NCI-H510A (cell line): Measurements from ENCODE around the gene GNAS-AS1.
"Not testable (repeated sequence)": the region's sequence is repeated elsewhere in the genome, so short reads cannot be mapped to it uniquely, and the experiment has no call there.

Experiments used
- DNase-seq: peaks from one replicate; lab custom pipeline; 2025; lab: John Stamatoyannopoulos, UW

The GNAS-AS1 gene

DNA sequence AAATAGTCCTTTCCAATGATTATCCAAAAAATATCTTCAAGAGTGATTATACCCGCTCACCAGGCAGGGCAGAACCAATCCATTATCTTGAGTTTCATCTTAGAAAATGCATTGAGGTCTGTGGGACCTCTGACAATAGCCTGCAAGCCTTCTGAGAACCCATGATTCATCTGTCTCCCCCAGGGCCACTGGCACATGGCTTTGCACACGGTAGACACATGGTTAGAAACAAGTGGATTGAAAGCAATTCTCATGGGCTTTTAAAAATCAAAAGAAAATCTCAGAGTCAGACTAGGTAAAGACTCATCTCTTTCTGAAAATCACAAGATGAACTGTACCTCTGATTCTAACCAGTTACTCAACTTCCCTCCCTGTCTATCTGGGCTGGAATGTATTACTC, 15.5 kb downstream of the GNAS-AS1 start:
- no peak for DNase-seq

DNA sequence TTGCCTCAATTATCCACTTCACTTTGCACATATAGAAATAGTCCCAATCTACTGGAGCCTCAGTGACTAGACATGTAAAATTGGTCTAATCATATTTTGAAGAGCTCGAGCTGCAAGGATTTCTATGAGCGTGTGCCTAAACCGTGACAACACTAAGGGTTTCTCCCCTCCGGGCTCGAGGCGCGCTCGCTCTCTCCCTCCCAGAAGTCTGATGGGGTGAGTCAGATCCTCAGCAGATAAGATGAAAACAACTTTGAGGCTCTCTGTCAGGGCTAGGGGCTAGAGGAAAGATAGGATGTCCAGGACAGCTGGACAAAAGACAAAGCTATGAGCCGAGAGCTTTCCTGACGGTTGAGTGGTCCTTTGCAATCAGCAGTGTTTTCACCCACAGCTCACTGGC, 16.8 kb downstream of the GNAS-AS1 start:
- DNase-seq = no peak

DNA sequence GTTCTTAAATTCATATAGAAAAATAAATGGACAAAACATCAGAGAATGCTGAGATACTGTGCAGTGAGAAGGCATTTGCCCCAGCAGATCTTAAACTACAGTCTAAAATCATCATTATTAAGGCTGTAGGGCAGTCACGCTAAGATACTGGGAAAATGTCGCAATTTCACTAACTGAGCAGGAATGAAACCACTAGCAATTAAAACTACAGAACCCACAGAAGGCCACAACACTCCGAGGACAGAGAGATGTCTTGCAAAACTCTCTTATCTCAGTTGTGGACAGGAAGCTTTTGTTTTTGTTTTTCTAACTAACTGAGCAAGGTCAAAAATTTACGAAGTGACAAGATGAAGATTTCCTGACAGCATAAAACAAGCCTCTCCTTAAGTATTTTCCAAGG, 18.2 kb downstream of the GNAS-AS1 start:
- DNase-seq = no peak

DNA sequence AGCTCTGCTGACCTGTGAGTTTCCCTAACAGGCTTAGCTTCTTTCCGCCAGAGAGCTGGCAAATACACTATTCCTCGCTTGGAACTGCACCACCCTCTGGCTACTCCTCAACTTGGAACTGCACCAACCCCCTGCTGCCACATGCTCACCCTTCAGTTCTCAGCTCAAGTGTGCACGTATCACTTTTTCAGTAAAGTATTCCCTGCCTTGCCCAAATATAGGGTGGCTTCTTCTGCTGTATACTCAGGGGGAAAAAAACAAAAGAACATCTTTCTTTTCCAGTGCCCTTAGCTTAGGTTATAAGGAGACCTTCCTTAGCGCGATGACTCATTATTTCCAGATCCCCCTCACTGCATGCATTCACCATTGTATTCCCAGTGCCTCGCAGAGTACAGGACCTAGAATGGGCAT, 21.2 kb downstream of the GNAS-AS1 start:
- no peak for DNase-seq

DNA sequence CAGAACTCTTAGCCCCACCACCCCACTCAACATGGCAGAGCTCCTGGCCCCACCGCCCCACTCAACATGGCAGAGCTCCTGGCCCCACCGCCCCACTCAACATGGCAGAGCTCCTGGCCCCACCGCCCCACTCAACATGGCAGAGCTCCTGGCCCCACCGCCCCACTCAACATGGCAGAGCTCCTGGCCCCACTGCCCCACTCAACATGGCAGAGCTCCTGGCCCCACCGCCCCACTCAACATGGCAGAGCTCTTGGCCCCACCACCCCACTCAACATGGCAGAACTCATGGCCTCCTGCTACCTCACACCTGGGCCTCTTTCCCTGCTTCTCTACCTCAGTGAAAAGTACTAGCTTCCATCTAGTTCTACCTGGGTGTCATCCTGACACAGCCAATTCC, 21.9 kb downstream of the GNAS-AS1 start:
- not testable (repeated sequence) for DNase-seq

DNA sequence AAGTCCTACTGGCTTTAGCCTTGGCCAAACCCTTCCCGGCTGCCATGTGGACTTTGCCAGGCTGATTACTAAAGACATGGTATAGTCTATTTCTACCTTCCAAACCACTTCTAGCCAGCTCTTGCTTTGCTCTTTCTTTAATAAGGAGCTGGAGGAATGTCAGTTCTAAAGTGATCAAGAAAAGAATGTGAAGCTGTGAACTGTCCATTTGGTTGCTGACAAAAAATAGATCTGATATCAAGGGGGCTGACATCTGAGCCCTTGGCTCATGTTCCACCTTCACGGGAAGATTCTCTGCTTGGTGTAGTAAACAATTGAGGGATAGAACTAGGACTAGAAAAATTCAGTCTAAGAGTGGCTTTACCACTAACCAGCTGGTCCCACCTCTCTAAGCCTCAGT, 22.6 kb downstream of the GNAS-AS1 start:
- DNase-seq = no peak

DNA sequence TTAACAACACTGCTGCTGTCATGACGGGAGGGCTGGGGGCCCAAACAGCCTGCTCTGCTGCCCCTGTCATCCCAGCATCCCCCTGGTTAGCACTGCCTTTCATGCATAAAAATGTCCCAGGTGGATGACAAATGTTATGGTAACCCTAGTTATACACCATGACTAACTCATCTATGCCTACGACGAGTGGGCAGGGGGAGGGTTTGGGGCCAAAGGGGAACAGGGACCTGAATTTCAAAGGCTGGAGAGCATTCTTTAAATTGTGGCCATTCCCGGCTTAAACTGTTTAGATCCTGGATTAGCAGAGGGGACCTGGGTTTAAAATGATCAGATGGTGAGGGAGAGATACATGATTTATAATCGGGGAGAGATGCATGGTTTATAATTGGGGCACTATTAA, 24.4 kb downstream of the GNAS-AS1 start:
- DNase-seq = no peak

DNA sequence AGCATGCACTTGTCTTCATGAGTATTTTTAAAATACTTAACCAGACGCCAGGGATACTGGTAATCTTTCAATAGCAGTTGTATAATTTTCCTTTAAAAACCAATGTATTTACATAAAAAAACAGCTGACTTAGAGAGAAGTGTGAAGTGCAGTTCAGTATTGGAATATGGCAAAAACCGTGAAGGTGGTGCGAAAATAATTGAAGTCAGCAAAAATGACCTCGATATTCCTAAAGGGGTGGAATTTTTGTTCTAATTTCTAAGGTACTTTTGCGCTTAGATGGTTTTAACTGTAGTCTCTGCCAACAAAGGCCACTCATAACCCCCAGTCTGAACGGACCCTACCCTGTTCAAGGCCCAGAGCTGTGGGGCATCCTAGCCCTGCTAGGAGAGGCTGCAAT, 25.3 kb downstream of the GNAS-AS1 start:
- DNase-seq = no peak

DNA sequence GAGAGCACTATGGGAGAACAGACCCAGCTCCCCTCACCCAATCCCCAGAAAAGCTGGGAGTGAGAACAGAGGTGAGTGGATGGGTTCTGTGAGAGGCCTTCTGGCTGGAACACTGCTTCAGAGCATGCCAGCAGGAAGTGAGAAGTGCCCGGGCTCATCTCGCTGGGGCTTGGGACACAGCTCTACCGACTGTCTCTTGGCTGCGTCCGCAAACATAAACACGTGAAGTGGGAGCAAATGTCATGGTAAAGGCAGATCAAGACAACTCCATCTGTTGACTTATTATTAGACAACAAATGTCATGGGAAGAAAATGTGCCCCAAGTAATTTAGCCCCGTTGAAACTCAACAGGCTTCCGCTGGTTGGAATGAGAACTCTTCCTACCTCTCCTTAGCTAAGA, 25.9 kb downstream of the GNAS-AS1 start:
- no peak for DNase-seq

DNA sequence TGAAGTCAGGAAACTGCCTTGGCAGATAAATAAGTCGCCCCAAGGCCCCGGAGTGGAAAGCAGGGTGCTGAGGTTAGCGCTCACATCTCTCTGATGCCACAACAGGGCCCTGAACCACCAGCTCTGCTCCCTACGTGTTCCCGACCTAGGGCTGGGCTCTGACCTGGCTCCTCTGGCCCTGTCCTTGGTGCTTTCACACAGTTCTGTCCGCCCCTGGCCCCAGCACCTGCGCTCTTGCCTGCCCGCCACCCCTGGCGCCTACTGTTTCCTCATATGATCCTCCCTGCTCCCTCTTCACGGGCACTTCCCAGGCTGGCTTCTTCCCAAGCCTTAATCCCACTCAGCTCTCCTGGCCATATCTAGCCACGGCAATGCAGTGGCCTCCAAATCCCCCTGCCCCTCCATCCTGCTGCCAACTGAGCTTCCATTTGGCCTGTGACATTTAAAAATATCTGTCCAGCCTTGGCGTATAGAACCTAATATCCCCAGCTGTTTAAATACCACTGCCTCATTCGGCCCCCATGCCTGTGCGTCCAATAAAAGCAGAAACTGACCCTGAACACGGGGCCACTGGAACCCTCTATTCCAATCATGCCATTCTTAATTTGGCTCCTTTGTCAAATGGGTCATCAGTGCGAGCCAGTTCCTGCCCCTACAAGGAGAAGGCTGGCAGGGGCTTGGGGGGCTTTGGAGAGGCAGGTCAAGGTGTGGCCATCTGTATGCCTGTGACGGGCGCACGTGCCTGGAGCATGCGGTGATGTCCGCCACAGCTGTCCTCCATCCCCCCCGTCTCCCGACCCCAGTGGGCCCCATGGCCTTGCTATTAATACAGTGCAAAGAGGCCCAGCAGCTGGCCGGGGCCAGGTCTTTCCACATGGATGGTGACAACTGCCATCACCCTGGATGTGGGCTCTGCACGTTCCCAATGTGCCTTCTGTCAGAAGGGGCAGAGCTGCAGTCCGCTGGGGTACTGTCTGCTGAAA, 27.7 kb downstream of the GNAS-AS1 start:
- no peak for DNase-seq

DNA sequence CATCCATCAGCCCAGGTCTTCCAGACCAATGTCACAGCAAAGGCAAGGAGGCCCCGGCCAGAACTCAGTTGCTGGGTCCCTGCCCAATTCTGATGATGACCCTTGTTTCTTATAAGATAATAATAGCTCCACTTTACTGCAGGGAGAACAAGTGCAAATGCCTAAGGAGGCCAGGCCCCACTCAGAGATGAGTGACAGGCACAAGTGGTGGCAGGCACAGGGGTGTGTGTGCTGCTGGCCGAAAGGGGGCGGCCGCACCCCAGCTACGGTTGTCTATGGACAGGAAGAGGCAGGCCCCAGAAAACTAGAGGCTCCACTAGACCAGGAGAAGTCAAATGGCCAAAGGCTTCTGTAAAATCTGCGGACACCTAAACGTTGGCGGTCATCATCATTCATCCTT, 28.6 kb downstream of the GNAS-AS1 start:
- no peak for DNase-seq

DNA sequence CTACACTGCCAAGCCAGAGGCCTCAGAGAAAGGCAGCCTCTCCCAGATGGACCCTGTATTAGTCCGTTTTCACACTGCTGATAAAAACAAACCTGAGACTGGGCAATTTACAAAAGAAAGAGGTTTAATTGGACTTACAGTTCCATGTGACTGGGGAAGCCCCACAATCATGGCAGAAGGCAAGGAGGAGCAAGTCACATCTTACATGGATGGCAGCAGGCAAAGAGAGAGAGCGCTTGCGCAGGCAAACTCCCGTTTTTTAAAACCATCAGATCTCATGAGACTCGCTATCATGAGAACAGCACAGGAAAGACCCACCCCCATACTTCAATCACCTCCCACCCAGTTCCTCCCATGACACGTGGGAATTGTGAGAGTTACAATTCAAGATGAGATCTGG, 30.2 kb downstream of the GNAS-AS1 start:
- not testable (repeated sequence) for DNase-seq

DNA sequence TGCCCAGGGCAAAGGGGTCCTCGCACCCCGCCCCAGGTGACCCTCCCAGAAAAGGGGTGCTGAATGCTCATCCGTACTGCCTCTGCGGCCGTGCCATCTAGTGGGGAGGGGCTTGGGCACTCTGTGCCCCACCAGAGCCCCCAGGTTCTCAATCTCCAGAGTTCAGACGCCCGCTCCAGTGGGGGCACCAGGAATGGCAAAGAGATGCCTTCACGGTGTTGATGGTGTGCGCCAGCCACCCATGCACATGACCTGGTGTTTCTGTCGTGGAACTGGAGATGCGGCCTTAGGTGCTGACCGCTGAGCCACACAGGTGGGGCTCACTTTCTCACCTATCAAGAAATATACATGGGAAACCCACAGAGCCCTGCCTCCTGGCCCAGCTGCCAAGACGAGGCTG, 30.8 kb downstream of the GNAS-AS1 start:
- DNase-seq = no peak

DNA sequence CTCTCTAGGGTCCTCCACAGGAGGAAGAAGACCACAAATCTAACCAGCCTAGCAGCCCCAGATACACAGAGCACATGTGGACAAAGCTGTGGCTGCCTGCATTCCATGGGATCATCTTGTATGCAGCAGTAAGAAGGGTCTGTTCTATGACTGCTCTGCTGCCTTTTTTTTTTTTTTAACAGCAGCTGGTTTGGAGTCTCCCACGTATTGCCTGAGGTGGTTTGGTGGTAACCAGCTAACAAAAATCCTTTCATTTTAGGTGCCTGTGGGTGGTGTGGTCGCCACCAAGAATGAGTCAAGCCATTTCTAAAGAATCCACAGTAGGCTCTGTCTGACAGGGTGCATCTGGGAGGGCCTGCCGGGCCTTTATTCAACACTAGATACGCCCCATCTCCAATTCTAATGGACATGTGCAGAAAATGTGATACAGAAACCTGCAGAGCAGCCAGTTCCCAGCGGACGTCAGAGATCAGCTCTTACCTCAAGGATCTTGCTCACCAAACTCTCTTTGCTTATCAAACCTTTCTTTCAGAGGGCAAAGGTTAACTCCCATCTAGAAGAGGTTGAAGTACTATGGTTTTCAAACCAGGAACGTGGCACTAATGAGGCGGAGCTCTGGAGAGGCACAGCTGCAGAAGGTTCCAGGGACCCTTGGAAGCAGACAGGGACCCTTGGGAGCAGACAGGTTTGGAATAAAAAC, 32.0 kb downstream of the GNAS-AS1 start:
- DNase-seq = no peak

DNA sequence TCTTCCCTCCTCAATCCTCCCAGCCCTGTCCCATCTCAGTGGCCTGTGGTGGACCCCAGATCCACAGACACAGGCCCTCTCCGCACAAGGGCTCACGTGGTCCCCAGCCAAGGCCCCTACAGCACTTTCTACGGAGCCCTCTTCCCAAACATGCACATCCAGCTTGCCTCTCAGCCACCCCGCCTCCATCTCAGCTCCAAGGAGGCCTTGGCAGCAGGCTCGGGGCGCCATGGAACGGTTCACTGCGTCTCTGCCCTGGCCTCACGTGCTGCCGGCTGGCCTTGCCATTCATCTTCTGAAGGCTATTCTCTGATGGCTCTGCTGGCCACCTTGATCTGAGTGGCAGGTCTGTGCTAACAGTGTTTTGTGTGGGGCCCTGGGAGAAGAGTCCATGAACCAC, 33.0 kb downstream of the GNAS-AS1 start:
- DNase-seq = no peak

DNA sequence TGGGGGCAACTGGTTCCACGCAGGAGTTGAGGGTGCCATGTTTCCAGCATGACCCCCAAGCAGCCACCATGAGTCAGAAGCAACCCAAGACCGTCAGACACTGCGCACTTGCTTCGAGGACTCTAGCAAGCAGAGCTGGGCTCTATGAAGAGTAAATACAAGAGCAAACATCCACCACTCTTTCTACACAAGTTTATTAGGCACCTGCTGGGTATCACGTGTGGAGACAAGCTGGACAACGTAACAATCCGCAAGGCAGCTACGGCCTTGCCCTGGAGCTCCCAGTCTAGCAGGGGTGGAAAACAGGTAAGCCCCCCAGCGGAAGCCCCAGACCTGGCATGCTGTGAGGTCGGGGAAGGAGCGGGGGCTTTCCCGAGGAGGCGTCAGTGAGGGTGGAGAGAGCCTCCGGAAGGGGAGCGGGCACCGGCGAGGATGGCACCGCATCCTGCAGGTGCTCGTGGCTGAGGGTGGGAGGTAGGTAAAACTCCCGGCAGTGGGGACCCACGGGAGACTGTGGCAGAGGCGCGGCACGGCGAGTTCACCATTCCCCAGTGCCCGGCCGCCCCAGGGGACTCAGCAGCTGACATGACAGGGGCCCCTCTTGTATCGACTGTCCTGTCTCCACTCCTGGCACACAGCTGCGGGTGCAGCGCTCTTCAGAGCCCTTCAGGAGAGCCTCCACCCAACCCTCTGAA, 33.6 kb downstream of the GNAS-AS1 start:
- DNase-seq = no peak

DNA sequence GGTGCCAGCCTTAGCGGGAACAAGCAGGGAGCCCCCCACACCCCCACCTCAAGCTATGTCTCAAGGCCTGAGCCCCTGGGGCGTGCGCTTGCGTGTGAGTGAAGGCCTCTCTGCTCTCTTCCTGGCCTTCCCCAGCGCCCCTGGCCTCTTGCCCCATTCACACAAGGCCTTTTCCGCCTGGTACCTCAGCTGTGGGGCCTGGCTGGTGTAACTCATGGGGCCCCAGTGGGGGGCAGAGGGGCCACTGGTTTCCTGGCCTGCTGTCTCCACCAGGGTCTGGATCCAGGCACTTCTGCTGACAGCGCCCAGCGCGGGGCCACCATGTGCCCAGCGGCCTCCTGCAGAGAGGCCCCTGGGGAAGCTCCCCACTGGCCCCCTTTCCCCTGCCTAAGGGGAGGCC, 34.7 kb downstream of the GNAS-AS1 start:
- DNase-seq = no peak

DNA sequence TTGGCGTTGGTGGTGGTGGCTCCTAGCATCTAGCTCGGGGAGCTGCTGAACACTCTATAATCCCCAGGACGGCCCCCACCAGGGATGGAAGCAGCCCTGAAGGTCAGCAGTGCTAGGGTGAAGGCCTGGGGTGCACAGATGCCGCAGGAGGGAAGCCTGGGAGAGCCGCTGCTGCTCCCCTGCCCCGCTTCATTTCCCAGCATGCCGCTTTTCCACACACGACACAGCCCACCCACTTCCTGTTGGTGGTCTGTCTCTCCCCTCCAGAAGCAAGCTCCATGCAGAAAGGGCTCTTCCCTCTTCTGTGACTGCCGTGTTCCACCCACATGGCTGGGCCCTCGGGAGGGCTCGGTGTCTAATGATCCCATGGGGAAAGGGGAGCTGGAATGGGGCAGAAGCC, 35.3 kb downstream of the GNAS-AS1 start:
- no peak for DNase-seq

DNA sequence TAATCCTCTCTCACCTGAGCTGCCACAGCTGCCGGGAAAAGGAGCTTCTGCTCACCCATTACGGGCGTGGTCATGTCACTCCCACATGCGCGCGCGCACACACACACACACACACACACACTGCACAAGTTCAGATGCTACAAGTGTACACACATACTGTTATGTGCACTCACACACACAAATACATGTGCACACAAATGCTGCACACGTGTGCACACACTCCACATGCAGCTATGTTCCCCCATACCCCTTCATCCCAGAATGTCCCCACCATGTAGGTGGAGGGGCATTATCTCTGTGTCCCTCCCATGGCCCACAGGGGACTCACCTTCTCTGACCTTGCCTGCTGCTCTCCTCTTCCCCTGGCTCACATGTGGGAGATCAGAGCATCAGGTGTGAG, 37.3 kb downstream of the GNAS-AS1 start:
- no peak for DNase-seq

DNA sequence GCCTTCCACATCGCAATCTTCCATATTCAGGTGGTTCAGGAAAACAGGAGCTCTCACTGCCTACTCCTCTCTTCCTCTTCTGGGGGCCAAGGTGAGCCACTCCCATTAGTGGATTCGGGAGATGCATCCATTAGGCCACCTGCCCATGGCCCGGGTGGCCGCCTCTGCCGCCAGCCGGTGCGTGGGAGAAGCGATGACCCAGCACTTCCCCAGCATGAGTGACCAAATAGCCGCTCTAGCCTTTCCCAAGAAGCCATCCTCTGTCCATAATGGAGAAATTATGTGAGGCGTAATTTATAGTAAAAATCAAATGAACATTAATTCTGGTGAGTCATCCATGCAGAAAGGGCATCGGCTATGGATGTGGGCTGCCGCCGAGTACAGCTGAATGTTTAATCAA, 39.4 kb downstream of the GNAS-AS1 start:
- DNase-seq = no peak

DNA sequence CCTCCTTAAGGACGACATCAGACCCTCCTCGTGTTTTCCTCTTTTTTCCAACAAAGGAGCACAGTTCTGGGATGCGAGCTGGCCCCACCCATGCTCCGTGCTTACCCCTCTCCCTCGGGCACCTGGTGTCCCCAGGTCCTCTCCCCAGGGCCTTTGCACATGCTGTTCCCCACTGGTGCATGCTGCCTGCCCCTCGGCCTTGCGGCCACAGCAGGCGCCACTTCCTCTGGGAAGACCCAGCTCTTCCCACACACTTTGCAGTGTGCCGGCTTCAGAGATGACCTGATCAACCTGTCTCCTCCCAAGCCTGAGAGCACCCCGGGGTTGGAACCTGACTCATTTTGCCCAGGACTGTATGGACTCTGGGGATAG, 39.8 kb downstream of the GNAS-AS1 start:
- no peak for DNase-seq

DNA sequence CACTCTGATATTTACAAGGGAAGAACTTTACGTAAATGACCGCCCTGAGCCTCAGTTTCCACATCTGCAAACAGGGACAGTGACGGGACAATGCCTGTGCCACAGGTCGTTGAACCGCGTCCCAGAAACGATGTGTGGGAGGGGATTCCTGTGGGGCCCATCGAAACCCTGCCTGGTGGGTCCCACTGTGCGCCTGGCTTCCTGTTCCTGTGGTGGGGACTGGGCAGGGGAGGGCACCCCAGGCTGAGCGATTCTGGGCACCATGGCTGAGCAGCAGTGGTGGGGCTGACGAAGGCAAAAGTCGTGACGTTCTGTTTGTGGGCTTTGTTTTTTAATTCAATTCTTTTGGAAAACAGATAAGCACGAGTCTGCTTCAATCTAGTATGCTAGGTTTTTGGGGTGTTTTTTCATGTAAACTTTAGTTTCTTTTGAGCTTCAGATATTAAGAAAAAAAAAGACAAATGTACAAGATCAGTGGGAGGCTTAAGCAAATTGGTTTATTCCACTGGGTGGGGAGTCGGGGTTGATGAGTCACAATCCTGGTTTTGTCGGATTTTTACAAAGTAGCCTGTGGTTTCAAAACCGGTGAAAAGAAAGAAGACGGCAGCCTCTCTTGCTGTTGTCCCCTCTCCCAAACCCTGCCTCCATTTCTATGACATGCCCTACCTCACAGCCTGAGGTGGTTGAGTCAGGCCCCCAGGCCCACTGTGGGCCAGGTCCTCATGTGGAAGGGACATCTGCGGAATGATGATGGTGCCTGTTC, 40.4 kb downstream of the GNAS-AS1 start:
- DNase-seq = no peak
